Measurements from ENCODE around the gene UBXN10. TPM values are rescaled to one million over a fixed set of nuclear protein-coding genes. Genes with fewer than 3 reads are reported as not detected.

UBXN10 gene
- polyA plus RNA-seq, 6 donors from 2014 or later: 0.06 to 0.82 (median 0.16) TPM; not detected in 1

DNA sequence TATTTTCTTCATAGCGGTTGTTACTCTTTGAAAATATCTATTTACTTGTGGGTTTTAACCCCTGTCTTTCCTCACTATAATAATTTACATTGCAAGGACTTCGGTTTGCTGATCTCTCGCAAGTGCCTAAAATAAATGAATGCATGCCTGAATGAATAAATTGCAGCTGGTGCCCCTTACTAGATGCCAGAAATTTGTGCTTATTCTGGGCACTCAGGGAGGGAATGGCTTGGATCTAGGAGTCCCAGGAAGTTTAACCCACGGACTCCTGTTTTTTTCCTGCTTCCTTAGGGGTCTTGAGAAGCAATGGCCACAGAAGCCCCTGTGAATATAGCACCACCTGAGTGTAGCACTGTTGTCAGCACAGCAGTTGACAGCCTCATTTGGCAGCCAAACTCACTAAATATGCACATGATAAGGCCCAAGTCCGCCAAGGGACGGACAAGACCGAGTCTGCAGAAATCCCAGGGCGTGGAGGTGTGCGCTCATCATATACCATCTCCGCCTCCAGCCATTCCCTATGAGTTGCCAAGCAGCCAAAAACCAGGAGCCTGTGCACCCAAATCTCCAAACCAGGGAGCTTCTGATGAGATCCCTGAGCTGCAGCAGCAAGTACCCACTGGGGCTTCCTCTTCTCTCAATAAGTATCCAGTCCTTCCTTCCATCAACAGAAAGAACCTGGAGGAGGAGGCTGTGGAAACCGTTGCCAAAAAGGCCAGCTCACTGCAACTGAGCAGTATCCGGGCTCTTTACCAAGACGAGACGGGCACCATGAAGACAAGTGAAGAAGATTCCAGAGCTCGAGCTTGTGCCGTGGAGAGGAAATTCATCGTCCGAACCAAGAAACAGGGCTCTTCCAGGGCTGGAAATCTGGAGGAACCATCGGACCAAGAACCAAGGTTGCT lies 4.6 kb downstream of the UBXN10 start:
- DNase-seq (no peak), ATAC-seq (ENCODE audit: low read depth in 2 of 2) (no peak)
- Mint-ChIP-seq H3K4me1 (peaks cover 11 to 17% (median 12%) of the 10 kb centered on the region in 3 donors), H3K27ac (peak overlapping the region in 2 of 6 donors; percentile 18 to 84), H3K27me3 (peaks cover 55 to 61% (median 57%) of the 10 kb centered on the region in 3 donors), H3K9me3 (peaks cover 0 to 1% (median 0%) of the 10 kb centered on the region in 7 donors), H3K4me3 (peak overlapping the region in 1 of 8 donors; percentile 61), H3K36me3 (peaks cover 0 to 7% of the 10 kb centered on the region in 2 donors)

DNA sequence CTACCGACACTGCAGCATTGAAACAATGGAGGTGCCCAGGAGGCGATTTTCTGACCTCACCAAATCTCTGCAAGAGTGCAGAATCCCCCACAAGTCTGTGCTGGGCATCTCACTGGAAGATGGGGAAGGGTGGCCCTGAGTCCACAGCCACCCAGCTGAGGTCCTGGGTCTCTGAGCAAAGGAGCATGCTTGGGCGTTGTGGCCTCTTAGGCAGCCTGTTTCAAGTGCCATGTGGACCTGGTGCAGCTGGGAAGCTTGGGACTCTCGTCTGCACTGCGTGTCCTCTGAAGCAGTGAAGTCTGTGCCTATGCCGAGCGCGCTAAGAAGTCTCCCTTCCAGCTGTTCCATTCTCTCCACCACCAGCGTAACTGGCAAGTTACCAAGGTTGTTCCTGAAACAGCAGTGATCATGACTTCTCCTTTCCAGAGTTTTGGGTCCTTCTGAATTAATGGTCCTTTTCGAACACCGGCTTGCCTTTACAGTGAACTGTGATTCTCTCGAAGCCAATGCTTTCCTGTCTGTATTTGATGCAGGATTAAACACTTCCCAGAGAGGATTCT lies 5.5 kb downstream of the UBXN10 start:
- Mint-ChIP-seq H3K27me3 (peaks cover 57 to 64% (median 62%) of the 10 kb centered on the region in 3 donors), H3K36me3 (peaks cover 0 to 7% of the 10 kb centered on the region in 2 donors), H3K4me1 (peaks cover 7 to 12% (median 9%) of the 10 kb centered on the region in 3 donors), H3K9me3 (peaks cover 0 to 1% (median 0%) of the 10 kb centered on the region in 7 donors), H3K4me3 (peak overlapping the region in 1 of 8 donors; percentile 22), H3K27ac (no peak overlapping the region)
- no peak for ATAC-seq (ENCODE audit: low read depth in 2 of 2)
- DNase-seq: no peak

- Mint-ChIP-seq H3K27me3 (peaks cover 61 to 67% (median 66%) of the 10 kb centered on the region in 3 donors), H3K4me1 (peaks cover 0 to 6% (median 5%) of the 10 kb centered on the region in 3 donors), H3K9me3 (no peaks in the 10 kb centered on the region), H3K36me3 (peaks cover 0 to 7% of the 10 kb centered on the region in 2 donors), H3K4me3 (no peak overlapping the region), H3K27ac (peak overlapping the region in 2 of 6 donors; percentile 44 to 72)
- ATAC-seq (ENCODE audit: low read depth in 2 of 2) (no peak), DNase-seq (no peak)
Measured at GRCh38 chr1:20192364-20192763, 6.5 kb downstream of the UBXN10 start.

DNA sequence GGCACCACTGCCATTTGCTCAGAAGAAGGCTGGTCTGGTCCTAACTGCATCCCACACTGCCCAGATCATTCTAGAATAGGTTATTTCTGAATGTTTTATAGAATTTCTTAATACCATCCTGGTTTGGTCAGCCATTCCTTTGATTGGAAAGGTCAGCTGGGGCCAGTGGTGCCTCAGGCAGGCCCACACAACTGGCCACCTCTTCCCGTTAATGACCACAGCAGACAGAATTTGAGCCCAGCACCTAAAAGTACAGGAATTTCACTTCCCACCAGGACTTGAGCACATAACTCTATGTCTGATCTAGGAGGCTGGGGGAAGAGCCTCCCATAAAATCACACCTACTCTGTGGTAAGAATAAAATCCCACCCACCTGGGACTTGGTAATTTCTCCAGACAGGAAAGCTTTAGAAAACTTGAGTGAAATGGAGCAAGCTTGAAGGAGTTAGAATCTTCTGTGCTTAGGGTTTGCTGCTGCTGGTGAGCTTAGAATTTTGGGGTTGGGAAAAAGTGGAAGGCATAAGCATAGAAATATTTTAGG lies 7.0 kb downstream of the UBXN10 start:
- H3K27ac Mint-ChIP-seq: peak overlapping the region in 1 of 6 donors; percentile 44
- no peaks in the 10 kb centered on the region for H3K9me3 Mint-ChIP-seq
- no peak for DNase-seq
- no peak overlapping the region for H3K4me3 Mint-ChIP-seq
- H3K27me3 Mint-ChIP-seq: peaks cover 58 to 64% (median 62%) of the 10 kb centered on the region in 3 donors
- no peak for ATAC-seq (ENCODE audit: low read depth in 2 of 2)
- H3K36me3 Mint-ChIP-seq: peaks cover 0 to 5% of the 10 kb centered on the region in 2 donors
- peaks cover 0 to 6% (median 5%) of the 10 kb centered on the region in 3 donors for H3K4me1 Mint-ChIP-seq

GRCh38 chr1:20194224-20194623 lies 8.3 kb downstream of the UBXN10 start:
- Mint-ChIP-seq H3K27me3 (peaks cover 54 to 60% (median 54%) of the 10 kb centered on the region in 3 donors), H3K9me3 (no peaks in the 10 kb centered on the region), H3K4me3 (no peak overlapping the region), H3K27ac (peak overlapping the region in 1 of 6 donors; percentile 18), H3K36me3 (no peaks in the 10 kb centered on the region), H3K4me1 (peaks cover 0 to 6% (median 0%) of the 10 kb centered on the region in 3 donors)
- ATAC-seq (ENCODE audit: low read depth in 2 of 2): no peak
- no peak for DNase-seq

DNA sequence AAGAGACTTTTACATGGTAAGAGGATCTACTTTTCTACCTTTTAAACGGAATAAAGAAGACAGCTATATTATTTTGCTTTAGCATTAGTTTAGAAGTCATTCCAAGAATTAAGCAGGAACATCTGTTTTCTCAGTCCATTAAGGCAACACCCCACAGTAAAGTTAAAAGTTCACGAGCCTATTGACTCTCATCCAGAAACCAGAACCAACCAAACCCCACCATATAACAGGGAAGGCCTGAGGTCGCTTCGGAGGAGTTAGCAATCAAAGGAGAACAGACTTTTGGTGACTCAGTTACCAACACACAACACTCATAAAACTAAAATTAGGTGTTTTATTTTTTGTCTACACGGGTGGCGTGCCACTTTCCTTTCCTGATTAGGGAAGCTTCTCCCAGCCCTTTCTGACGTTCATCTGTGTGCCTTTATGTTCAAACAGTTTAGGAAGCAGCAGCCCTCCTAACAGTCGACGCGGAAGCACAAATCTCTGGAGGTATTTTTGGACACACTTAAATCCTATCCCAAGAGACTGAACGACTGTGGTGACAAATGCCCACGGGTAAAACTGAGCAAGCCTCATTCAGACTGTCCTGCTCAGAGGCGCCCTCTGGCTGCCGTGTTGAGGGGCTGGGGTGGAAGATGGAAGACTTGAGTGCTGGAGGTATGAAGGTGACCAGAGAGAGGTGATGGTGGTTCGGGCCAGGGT lies 9.0 kb downstream of the UBXN10 start:
- Mint-ChIP-seq H3K36me3 (no peaks in the 10 kb centered on the region), H3K27ac (no peak overlapping the region), H3K27me3 (peaks cover 52 to 60% (median 54%) of the 10 kb centered on the region in 3 donors), H3K4me3 (peak overlapping the region in 1 of 8 donors; percentile 12), H3K4me1 (peaks cover 0 to 6% (median 0%) of the 10 kb centered on the region in 3 donors), H3K9me3 (peaks cover 0 to 1% (median 0%) of the 10 kb centered on the region in 7 donors)
- peak; percentile 58 to 73 for ATAC-seq (ENCODE audit: low read depth in 2 of 2)
- peak; percentile 49 for DNase-seq

GRCh38 chr1:20195462-20195780 lies 9.5 kb downstream of the UBXN10 start:
- H3K27me3 Mint-ChIP-seq: peaks cover 52 to 64% (median 58%) of the 10 kb centered on the region in 3 donors
- DNase-seq (no peak), ATAC-seq (ENCODE audit: low read depth in 2 of 2) (no peak)
- no peaks in the 10 kb centered on the region for H3K36me3 Mint-ChIP-seq
- H3K4me1 Mint-ChIP-seq: peaks cover 0 to 6% (median 0%) of the 10 kb centered on the region in 3 donors
- H3K27ac Mint-ChIP-seq: no peak overlapping the region
- peaks cover 0 to 1% (median 0%) of the 10 kb centered on the region in 7 donors for H3K9me3 Mint-ChIP-seq
- no peak overlapping the region for H3K4me3 Mint-ChIP-seq

DNA sequence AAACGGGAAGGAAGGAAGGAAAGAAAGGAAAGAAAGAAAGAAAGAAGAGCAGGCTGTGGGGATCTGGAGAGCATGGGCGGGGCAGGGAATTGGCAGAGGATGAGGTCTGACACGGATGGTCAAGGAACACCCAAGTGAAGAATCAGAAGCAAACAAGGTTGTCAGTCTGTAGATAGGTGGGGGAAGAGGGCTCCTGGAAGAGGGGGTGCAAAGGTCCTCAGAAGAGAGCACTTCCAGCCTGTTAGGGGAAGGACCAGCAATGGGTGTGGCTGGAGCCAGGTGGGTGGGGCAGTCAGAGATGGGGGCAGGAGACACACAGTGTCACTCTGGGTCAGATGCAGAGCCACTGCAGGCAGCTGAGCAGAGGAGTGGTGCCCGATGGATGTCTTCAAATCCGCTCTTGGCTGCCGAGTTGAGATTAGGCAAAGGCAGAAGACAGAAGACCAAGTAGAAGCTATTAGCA lies 11.5 kb downstream of the UBXN10 start:
- DNase-seq (no peak), ATAC-seq (ENCODE audit: low read depth in 2 of 2) (no peak)
- Mint-ChIP-seq H3K9me3 (peaks cover 0 to 1% (median 0%) of the 10 kb centered on the region in 7 donors), H3K4me3 (no peak overlapping the region), H3K27ac (peak overlapping the region in 1 of 6 donors; percentile 50), H3K27me3 (peaks cover 45 to 69% (median 63%) of the 10 kb centered on the region in 3 donors), H3K36me3 (no peaks in the 10 kb centered on the region), H3K4me1 (peaks cover 0 to 6% (median 0%) of the 10 kb centered on the region in 3 donors)

- peaks cover 0 to 1% (median 0%) of the 10 kb centered on the region in 7 donors for H3K9me3 Mint-ChIP-seq
- DNase-seq (no peak), ATAC-seq (ENCODE audit: low read depth in 2 of 2) (no peak)
- no peak overlapping the region for H3K27ac Mint-ChIP-seq
- no peaks in the 10 kb centered on the region for H3K36me3 Mint-ChIP-seq
- H3K27me3 Mint-ChIP-seq: peaks cover 42 to 70% (median 64%) of the 10 kb centered on the region in 3 donors
- peaks cover 0 to 6% (median 0%) of the 10 kb centered on the region in 3 donors for H3K4me1 Mint-ChIP-seq
- H3K4me3 Mint-ChIP-seq: no peak overlapping the region
Measured at GRCh38 chr1:20198296-20198695, 12.4 kb downstream of the UBXN10 start.

DNA sequence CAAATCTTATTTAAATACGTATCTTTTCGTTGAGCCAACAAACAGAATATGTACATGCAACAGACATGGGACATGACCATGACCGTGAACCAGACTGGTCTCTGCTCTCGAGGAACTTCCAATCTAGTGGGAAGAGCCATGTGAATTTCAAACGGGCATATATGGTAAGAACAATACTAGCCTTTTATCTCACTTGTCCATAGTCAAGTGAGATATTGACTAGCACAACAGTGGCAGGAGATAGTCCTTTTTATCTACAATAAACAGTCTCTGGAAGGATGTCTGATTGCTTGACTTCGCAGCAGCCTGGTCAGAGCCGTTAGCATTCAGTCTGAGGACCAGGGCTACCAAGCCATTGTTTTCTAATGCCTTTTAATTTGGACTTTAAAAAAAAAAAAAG lies 13.0 kb downstream of the UBXN10 start:
- no peak overlapping the region for H3K4me3 Mint-ChIP-seq
- H3K27me3 Mint-ChIP-seq: peaks cover 47 to 77% (median 70%) of the 10 kb centered on the region in 3 donors
- peak overlapping the region in 1 of 6 donors; percentile 22 for H3K27ac Mint-ChIP-seq
- H3K4me1 Mint-ChIP-seq: peaks cover 0 to 6% (median 0%) of the 10 kb centered on the region in 3 donors
- no peak for DNase-seq
- H3K36me3 Mint-ChIP-seq: no peaks in the 10 kb centered on the region
- no peak for ATAC-seq (ENCODE audit: low read depth in 2 of 2)
- peaks cover 0 to 1% (median 0%) of the 10 kb centered on the region in 7 donors for H3K9me3 Mint-ChIP-seq

GRCh38 chr1:20199403-20199802 lies 13.5 kb downstream of the UBXN10 start:
- no peak overlapping the region for H3K27ac Mint-ChIP-seq
- no peak for ATAC-seq (ENCODE audit: low read depth in 2 of 2)

GRCh38 chr1:20199840-20200239 lies 13.9 kb downstream of the UBXN10 start:
- H3K4me1 Mint-ChIP-seq: peaks cover 0 to 5% (median 0%) of the 10 kb centered on the region in 3 donors
- peaks cover 0 to 1% (median 0%) of the 10 kb centered on the region in 7 donors for H3K9me3 Mint-ChIP-seq
- H3K27me3 Mint-ChIP-seq: peaks cover 45 to 81% (median 74%) of the 10 kb centered on the region in 3 donors
- no peak overlapping the region for H3K4me3 Mint-ChIP-seq
- peak overlapping the region in 1 of 6 donors; percentile 66 for H3K27ac Mint-ChIP-seq
- no peak for ATAC-seq (ENCODE audit: low read depth in 2 of 2)
- H3K36me3 Mint-ChIP-seq: no peaks in the 10 kb centered on the region
- no peak for DNase-seq

More at GRCh38 chr1:20199403-20199802, 13.5 kb downstream of the UBXN10 start:
- Mint-ChIP-seq H3K36me3 (no peaks in the 10 kb centered on the region), H3K9me3 (peaks cover 0 to 1% (median 0%) of the 10 kb centered on the region in 7 donors), H3K4me3 (no peak overlapping the region), H3K4me1 (peaks cover 0 to 6% (median 0%) of the 10 kb centered on the region in 3 donors), H3K27me3 (peaks cover 47 to 79% (median 75%) of the 10 kb centered on the region in 3 donors)
- no peak for DNase-seq
